ENCODE results near the gene FZD2.
"Not testable (repeated sequence)": the region's sequence is repeated elsewhere in the genome, so short reads cannot be mapped to it uniquely, and the experiment has no call there.

FZD2 gene

DNA sequence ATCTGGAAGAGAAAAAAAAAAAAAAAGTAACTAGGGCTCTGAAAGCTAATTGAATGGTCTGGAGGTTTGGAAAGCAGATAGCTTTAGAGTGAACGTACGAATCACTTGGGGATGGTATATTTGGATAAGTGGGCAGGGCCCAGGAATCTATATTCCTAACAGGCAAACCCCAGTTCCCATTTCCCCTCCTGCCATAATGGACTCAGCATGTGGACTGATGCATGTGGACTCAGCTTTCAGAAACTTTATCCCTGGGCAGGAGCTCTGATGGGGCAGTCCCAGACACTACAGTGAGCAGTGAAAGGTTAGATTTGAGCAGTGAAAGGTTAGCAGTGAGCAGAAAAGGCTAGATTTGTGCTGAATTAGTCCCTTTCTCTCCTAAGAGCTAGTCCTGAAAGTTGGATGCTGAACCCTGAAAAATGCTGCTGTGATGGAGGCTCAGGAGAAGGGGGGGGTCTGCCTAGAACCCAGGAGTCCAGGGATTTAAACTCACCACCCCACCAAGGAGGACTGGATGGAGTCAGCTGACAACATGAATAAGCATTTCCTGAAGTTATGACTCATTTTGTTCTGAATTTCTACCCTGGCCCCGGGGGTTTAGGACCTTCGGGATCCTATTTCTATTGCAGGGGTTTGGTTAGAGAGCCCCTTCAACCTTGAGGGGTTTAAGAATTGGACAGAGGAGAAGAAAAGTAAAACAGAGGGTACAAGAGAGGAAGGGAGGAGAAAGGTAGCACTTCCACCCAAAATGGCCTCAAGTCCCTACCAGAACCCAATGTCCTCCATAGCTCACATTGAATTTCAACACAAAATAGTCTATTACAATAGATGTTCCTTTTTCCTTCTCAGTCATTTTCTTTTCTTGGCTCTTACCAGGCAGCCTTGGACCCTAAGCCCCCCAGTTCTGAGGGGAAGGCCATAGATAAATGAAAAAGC lies 10.3 kb upstream of the FZD2 start:
- DNase-seq, result no peak

DNA sequence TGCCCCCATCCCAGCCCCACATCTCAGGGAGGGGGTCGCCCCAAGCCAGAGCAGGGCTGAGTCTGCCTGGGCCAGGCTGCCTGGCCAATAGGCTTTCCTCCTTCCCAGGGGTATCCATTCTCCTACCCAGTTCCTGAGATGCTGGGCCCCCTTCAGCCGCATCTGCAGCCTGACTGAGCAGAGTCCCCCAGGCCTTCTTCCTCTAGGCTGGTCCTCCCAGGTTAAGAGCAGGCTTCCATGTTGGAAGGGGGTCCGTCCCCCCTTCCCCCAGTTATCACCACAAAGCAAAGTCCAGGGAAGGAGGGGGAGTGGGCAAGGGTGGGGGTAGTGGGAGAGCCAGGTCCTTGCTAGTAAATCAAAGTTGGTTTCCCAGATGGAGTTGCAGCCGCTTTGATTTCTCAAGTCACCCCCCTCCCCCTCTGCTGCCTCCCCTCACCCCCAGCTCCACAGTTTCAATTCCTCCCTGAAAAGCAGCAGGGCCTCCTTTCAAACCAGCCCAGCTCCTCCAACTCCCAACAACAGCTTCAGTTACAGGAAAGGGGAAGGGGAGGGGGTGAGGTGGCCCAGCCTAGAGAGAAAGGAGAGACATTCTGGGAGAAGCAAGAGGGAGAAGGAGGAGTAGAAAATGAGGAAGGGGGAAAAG lies 9.5 kb upstream of the FZD2 start:
- DNase-seq, result no peak

DNA sequence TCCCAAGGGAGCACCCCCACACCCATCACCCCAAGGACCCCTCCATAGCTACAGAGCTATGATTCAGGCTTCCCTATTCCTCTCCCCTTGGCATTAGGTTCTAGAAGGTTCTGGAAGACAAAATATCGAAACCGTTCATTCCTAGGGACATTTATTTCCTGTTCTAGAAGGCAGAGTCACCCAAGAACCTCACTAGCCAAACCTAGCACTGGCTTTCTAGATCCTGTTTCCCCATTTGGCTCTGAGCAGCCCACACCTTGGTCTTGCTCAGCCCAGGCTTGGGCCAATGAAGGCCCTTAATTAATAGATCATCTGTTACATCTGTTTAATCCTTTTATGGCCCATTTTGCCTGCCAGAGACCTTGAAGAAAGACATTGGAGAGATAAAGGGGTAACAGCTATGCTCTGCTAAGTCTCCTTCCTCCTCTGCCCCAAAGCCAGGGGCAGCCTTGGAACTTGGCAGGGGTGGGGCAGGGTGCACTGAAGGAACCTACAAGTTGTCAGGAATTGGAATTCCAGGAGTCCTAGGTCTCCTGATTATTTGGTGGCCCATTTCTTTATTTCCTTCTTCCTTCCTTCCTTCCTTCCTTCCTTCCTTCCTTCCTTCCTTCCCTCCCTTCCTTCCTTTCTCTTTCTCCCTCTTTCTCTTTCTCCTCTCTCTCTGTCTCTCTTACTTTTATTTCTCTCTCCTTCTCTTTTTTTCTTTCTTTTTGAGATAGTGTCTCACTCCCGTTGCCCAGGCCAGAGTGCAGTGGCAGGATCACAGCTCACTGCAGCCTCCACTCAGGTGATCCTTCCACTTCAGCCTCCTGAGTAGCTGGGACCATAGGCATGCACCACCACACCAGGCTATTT lies 8.7 kb upstream of the FZD2 start:
- no peak for DNase-seq

DNA sequence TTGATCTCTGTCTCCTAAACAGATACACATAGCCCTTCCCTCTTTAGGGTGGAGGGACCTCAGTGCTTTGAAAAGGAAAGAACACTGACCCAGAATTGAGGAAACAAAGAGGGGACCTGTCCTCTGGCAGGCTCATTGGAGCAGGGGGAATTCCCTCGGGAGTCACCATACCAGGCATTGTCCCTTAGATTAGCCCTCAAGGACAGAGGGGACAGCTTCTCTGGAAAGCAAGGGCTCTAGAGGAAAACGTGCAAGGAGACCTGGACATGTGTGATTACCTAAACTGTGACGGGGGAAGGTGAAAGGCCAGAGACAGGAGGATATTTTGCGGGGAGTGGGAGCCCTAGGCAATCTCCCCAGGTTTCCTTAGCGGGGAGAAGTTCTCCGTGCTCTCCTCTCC lies 7.6 kb upstream of the FZD2 start:
- no peak for DNase-seq

DNA sequence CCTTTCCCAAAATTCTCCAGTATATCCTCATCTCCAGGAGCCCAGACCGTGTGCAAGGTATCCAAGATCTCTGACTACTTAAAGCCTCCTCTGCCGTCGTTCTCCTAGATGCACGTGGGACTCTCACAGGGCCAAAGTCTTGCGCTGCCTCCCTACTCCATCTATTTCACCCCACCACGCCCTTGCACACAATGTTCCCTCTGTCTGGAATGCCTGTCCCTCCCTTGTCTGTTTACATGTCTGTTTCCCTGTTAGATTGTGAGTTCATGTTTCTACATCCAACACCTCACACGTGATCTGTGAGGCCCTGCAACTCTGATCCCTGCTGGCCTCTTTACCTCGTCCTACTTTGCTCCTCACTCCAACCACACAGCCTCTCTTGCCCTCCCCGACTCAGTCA lies 4.9 kb upstream of the FZD2 start:
- DNase-seq, result no peak

DNA sequence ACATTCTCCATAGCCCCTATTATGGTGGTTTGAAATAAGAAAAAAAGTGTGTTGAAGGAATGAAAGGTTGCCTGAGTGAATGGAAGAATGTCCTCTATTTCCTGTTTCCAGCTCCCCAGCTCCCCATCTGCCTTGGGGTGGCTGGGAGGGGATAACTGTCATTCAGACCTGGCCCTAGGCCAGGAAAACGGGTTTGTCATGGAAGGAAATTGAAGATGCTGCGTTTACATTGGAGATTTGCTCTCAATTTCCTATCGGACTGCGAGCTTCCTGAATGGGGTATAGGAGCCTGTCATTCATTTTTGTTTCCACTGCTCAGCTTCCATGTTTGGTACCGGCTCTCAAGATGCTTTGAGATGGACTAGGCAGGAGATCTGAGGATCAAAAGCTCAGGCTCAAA lies 2.2 kb upstream of the FZD2 start:
- DNase-seq, result peak; percentile 8

DNA sequence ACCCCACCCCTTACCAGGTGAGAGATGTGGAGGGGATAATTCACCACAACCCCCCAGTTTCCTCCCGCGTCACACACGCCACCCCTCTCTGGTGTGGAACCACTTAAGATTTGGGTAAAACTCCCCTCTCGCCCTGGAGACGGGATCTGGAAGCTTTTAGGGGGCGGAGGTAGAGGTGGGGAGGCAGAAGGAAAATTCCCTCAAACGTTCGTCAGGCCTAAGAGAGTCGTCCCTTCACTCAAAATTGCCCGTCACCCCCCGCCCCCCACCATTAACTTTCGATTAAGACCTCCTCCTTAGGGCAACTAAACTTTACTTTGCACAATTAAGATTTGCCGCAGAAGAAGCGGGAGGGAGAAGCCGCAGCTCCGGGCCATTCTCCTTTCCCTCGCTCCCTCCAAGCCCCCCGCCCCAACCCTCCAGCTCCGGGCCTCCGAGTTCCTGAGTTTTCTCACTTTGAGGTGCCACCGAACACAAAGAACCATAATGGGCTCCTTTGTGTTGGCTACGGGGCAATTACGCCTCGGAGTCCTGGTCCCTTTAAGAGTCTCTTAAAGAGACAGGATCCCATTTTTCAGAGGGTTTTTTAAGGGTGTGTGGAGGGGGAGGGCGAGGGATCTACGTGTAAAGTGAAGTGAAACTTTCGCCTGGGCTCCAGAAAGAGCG lies 985 bp upstream of the FZD2 start:
- DNase-seq, result peak; percentile 14

DNA sequence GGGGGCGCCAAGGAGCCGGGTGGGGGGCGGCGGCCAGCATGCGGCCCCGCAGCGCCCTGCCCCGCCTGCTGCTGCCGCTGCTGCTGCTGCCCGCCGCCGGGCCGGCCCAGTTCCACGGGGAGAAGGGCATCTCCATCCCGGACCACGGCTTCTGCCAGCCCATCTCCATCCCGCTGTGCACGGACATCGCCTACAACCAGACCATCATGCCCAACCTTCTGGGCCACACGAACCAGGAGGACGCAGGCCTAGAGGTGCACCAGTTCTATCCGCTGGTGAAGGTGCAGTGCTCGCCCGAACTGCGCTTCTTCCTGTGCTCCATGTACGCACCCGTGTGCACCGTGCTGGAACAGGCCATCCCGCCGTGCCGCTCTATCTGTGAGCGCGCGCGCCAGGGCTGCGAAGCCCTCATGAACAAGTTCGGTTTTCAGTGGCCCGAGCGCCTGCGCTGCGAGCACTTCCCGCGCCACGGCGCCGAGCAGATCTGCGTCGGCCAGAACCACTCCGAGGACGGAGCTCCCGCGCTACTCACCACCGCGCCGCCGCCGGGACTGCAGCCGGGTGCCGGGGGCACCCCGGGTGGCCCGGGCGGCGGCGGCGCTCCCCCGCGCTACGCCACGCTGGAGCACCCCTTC lies 484 bp downstream of the FZD2 start:
- DNase-seq, result no peak

DNA sequence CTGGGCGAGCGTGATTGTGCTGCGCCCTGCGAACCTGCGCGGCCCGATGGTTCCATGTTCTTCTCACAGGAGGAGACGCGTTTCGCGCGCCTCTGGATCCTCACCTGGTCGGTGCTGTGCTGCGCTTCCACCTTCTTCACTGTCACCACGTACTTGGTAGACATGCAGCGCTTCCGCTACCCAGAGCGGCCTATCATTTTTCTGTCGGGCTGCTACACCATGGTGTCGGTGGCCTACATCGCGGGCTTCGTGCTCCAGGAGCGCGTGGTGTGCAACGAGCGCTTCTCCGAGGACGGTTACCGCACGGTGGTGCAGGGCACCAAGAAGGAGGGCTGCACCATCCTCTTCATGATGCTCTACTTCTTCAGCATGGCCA lies 1.0 kb downstream of the FZD2 start:
- DNase-seq, result no peak

DNA sequence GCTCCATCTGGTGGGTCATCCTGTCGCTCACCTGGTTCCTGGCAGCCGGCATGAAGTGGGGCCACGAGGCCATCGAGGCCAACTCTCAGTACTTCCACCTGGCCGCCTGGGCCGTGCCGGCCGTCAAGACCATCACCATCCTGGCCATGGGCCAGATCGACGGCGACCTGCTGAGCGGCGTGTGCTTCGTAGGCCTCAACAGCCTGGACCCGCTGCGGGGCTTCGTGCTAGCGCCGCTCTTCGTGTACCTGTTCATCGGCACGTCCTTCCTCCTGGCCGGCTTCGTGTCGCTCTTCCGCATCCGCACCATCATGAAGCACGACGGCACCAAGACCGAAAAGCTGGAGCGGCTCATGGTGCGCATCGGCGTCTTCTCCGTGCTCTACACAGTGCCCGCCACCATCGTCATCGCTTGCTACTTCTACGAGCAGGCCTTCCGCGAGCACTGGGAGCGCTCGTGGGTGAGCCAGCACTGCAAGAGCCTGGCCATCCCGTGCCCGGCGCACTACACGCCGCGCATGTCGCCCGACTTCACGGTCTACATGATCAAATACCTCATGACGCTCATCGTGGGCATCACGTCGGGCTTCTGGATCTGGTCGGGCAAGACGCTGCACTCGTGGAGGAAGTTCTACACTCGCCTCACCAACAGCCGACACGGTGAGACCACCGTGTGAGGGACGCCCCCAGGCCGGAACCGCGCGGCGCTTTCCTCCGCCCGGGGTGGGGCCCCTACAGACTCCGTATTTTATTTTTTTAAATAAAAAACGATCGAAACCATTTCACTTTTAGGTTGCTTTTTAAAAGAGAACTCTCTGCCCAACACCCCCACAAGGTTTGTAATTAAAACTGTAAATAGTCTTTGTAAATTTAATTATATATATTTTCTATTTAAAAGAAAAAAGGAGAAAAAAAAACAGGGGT lies 1.7 kb downstream of the FZD2 start:
- DNase-seq, result no peak

DNA sequence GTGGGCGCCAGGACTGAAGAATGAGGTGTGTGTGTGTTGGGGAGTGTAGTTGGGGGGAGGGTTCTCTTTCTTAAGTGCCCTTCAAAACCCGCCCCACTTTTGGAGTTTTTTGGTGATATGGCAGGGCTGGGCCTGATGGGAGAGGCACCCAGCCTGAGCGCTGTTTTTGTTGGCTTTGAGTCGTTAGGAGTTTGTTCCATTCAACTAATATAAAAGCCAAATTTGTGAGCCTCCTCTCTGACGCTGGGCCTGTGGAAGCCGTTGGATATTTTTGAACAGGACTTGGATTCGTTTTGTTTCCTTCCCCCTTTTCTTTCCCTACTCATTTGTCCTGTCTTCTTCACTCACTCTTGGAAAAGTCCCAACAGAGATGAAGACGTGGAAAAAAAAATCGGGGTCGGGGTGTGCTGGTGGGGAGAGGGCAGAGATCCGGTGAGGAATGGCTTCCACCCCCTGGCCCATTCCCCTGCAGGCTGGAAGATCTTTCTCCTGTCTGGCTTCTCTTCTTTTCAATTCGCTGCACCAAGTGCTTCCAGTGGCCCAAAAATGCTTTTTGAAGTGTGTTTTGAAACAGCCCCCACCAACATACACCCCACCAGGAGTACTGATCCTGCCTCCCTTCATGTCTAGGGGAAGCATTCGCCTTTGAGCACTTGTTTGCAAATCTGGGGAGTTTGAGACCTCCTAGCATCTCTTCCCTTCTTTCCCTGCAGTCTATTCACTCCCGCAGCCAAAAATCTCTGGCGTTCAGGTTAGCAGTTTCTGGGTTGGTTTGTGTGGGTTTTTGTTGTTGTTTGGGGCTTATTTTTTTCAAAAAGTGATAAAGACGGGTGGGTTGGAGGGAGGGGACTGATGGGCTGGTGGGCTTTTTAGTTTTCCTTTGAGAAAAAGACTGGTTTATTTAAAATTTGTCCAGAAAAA lies 2.6 kb downstream of the FZD2 start:
- DNase-seq, result no peak

DNA sequence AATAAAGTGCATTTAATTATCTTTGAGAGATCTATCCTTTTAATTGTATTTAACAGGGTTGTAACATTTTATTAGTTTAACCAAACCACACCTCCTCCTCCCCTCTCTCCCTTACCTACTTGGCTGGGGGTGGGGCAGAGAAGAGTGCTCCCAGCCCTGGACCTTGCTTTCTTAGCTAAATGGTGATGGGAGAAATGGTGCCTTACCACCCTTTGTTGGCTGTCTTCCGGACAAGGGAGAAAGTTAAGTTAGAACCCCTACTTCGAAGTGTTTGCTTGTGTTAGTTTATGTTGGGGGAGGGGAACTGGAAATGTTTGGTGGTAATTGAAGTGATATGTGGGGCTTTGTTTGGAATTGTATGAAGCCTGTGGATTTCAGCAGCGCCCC lies 3.9 kb downstream of the FZD2 start:
- DNase-seq, result no peak

DNA sequence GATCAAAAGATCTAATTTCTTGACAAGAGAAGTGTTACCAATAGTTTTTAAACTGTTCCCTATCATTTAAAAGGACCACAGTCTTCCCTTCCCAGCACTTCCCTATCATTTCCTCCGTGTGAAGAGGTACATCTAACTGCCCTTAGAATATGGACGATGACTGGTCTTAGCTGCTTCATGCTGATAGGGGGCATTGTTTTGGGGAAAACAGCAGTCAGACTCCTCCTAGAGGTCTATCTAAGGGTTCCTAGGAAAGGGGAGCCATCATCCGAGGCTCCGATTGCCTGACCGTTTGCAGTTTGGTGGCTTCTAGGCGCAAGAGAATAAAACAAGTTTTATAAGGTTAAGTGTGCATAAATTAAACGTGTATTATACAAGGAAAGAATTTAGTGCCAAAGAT lies 7.1 kb downstream of the FZD2 start:
- no peak for DNase-seq

DNA sequence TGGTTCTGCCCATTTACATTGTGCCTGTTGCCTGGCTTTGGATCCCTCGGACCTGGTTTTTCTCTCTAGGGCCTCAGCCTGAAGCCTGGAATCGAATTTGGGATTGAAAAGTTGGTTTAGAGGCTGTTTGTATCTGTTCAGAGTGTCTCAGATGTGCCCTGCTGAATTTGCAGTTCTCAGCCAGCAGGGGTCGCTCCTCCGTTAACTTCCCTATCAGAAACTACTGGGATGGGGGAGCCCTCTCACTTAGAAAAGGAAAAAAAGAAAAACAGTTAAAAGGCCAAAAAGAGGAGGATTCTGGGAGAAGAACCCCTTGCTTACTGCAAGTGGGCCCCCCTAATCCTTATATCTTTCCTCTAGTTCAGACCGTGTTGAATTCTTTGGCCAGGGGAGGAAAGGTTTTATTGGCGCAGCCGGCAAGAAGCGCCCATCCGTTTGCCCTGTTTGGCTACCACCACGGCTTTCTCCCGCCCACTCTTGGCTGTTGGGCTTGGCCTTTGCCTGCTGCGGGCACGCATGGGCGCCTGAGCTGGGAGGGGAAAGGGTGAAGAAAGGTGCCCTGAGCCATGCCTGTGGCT lies 8.7 kb downstream of the FZD2 start:
- DNase-seq, result no peak

DNA sequence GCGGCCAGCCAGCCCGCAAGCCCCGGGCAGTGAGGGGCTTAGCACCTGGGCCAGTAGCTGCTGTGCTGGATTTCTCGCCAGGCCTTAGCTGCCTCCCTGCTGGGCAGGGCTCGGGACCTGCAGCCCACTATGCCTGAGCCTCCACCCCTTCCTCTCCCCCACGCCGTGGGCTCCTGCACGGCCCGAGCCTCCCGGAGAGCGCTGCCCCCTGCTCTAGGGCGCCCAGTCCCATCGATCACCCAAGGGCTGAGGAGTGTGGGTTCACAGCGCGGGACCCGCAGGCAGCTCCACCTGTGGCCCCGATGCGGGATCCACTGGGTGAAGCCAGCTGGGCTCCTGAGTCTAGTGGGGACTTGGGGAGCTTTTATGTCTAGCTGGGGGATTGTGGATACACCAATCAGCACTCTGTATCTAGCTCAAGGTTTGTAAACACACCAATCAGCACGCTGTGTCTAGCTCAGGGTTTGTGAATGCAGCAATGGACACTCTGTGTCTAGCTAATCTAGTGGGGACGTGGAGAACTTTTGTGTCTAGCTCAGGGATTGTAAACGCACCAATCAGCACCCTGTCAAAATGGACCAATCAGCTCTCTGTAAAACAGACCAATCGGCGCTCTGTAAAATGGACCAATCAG lies 11.1 kb downstream of the FZD2 start:
- not testable (repeated sequence) for DNase-seq

DNA sequence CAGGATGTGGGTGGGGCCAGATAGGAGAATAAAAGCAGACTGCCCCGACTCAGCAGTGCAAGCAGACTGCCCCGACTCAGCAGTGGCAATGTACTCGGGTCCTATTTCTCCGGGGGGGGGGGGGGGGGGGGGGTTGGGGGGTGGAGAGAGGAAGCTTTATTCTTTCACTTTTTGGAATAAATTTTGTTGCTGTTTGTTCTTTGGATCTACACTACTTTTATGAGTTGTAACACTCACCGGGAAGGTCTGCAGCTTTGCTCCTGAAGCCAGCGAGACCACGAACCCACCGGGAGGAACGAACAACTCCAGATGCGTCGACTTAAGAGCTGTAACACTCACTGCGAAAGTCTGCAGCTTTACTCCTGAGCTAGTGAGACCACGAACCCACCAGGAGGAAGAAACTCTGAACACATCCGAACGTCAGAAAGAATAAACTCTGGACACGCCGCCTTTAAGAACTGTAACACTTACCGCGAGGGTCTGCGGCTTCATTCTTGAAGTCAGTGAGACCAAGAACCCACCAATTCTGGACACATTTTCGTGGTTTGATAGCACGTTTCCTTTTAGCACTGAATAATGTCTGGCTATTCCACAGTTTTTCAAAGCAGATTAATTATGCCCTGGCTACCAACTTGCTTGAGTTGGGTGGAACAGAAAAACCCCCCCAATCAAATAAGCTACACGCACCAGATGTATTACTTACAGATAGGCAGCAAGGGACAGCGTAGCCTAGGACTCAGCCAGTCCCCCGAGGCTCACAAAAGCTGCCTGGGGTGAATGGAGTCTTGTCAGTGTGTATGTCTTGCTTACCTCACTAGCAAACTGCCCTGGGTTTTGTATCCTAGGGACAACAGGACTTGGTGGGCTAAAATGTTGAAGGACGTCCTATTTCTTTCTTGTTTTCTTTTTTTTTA lies 11.9 kb downstream of the FZD2 start:
- DNase-seq, result no peak

DNA sequence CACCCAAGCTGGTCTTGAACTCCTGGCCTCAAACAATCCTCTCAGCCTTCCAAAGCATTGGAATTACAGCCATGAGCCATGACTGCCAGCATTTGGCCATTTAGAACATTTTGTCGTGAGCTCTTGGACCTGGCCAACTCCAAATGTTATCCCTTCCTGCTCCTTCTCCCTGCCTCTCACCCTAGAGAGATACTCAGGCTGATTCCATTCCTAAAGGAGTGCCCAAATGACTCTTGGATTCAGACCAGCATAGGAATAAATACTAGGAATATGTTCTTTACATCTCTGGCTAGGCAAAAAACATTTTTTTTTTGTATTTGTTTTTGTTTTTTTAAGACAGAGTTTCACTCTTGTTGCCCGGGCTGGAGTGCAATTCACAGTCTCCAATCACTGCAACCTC lies 15.5 kb downstream of the FZD2 start:
- DNase-seq, result no peak

DNA sequence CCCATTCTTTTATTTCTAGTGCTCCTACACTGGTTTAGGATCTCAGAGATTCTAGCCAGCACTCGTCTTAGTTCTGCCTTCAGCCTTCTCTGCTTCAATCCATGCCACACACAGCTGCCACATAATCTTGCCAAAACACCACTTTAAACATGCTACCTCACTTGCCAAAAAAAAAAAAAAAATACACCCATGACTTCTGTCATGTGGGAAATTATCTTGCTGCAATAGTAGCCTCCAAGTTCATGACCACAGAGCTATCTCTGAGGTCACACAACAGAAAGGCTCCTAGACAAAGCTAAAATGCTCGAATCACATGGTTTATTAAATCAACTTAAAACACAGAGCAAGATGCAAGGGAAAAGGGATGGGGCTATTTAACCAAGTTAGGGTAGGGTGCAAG lies 18.1 kb downstream of the FZD2 start:
- no peak for DNase-seq

All from DMS153 (cell line).